Common myeloid progenitor, CD34-positive (primary cell): ENCODE results near the gene STPG4.
A peak's percentile ranks its signal among the peaks of the same experiment; 100 is the strongest.

Experiments
- CTCF ChIA-PET: fragments of 350-600 bp; sonication (Branson Sonifier 250); formaldehyde crosslinking; loops from one replicate; lab custom pipeline; 2021; ENCODE audit warnings: antibody characterized with exemption; lab: Charles Lee
- POLR2A ChIA-PET: fragments of 350-600 bp; sonication (Branson Sonifier 250); formaldehyde crosslinking; loops from one replicate; lab custom pipeline; 2021; ENCODE audit warnings: antibody characterized with exemption; lab: Charles Lee
- DNase-seq, 3 donors: peaks; one replicate each; pipeline versions ENCODE4 v3.0.0 to v3.0.0-alpha.2; 2013
- H3K27ac ChIP-seq, 2 experiments: 1 replicate in 1 of 2; 2 replicates in 1 of 2; pipeline ENCODE4 v1.7.0; 2013; ENCODE audit warnings: inconsistent platforms in 2 of 2, low read length in 2 of 2, mild to moderate bottlenecking in 2 of 2, low read depth in 1 of 2, moderate library complexity in 1 of 2; ENCODE audit not compliant: severe bottlenecking in 2 of 2, insufficient read depth in 1 of 2, poor library complexity in 1 of 2
- H3K27me3 ChIP-seq, 5 experiments: replicated peaks in 2 of 5; 1 replicate in 3 of 5; 2 replicates in 2 of 5; pipeline versions ENCODE4 v1.6.1 to v1.7.0; 2013; ENCODE audit warnings: low read length in 4 of 5, mild to moderate bottlenecking in 2 of 5, moderate library complexity in 2 of 5, inconsistent platforms in 1 of 5; ENCODE audit not compliant: insufficient read depth in 5 of 5, control insufficient read depth in 4 of 5
- H3K36me3 ChIP-seq, 4 experiments: 1 replicate in 2 of 4; 2 replicates in 2 of 4; pipeline versions ENCODE4 v1.6.1 to v1.7.0; 2013; ENCODE audit warnings: low read length in 3 of 4, control low read depth in 1 of 4, mild to moderate bottlenecking in 1 of 4; ENCODE audit not compliant: control insufficient read depth in 4 of 4, insufficient read depth in 4 of 4
- H3K4me1 ChIP-seq, 4 experiments: 1 replicate in 3 of 4; 2 replicates in 1 of 4; pipeline versions ENCODE4 v1.6.1 to v1.7.1; 2013; ENCODE audit warnings: low read length in 3 of 4, mild to moderate bottlenecking in 3 of 4, control low read depth in 1 of 4, inconsistent platforms in 1 of 4, moderate library complexity in 1 of 4; ENCODE audit not compliant: control insufficient read depth in 4 of 4, insufficient read depth in 4 of 4; ENCODE audit errors: control extremely low read depth in 1 of 4
- H3K4me3 ChIP-seq, 7 experiments: 1 replicate in 4 of 7; 2 replicates in 3 of 7; pipeline versions ENCODE4 v1.5.1 to v1.7.0; 2013; ENCODE audit warnings: mild to moderate bottlenecking in 7 of 7, low read length in 6 of 7, moderate library complexity in 6 of 7, inconsistent platforms in 2 of 7, low read depth in 2 of 7, control low read depth in 1 of 7; ENCODE audit not compliant: insufficient read depth in 4 of 7, control insufficient read depth in 1 of 7; ENCODE audit errors: extremely low read depth in 1 of 7
- H3K9me3 ChIP-seq, 5 experiments: 1 replicate in 4 of 5; 2 replicates in 1 of 5; pipeline versions ENCODE4 v1.6.1 to v1.7.1; 2013; ENCODE audit warnings: low read length in 4 of 5, mild to moderate bottlenecking in 2 of 5, inconsistent platforms in 1 of 5, low read depth in 1 of 5, moderate library complexity in 1 of 5; ENCODE audit not compliant: control insufficient read depth in 4 of 5, insufficient read depth in 2 of 5; ENCODE audit errors: control extremely low read depth in 1 of 5
- WGBS: methylation state at CpG from one replicate; pipeline ENCODE4 v1.1.5; 2013; ENCODE audit not compliant: insufficient coverage; 5-methylcytosine and 5-hydroxymethylcytosine counted together

Gene STPG4

DNA sequence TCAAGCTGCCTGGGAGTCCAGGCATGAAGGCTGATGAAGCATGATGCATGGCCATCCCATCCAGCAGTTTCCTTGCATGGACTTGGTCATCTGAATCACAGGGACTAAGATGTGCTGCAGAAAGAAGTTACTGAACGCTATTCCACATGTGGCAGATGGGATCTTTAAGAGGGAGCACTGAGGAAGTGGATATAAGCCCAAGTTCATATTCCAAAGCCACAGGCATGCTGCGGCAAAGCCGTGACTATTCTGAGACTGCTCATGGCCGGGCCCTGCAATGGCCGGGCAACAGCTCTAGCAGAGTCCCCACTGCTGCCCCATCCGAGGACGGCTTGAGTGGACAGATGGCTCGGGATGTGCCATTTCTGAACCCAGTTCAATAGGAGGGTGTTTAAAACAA is 61.5 kb downstream of the STPG4 start:
- WGBS = 95% methylated on average over 8 of the region's 8 CpGs
- Histone ChIP-seq H3K36me3 (no peaks in the 10 kb centered on the region), H3K4me3 (no peak overlapping the region), H3K9me3 (peaks cover 0 to 2% (median 0%) of the 10 kb centered on the region in 5 experiments), H3K4me1 (peaks cover 0 to 20% (median 11%) of the 10 kb centered on the region in 4 experiments), H3K27ac (no peak overlapping the region), H3K27me3 (no peaks in the 10 kb centered on the region)
- ChIA-PET CTCF (no interaction called here), POLR2A (no interaction called here)
- no peak for DNase-seq

DNA sequence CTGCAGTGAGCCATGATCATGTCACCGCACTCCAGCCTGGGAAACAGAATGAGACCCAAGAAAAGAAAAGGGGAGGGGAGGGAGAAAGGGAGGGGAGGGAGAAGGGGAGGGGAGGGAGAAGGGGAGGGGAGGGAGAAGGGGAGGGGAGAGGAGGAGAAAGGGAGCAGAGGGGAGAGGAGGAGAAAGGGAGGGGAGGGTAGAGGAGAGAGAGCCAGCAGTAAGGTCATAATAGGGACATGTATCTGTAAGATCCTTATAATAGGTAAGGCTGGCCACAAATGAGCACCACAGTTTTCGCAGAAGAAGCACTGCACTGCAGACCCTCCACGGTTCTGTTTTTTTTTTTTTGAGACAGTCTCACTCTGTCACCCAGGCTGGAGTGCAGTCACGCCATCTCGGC is 62.6 kb downstream of the STPG4 start:
- ChIA-PET POLR2A (no interaction called here), CTCF (no interaction called here)
- no peaks in the 10 kb centered on the region for H3K36me3 ChIP-seq
- H3K27me3 ChIP-seq = no peaks in the 10 kb centered on the region
- H3K4me3 ChIP-seq = no peak overlapping the region
- H3K9me3 ChIP-seq = peaks cover 0 to 2% (median 0%) of the 10 kb centered on the region in 5 experiments
- no peak for DNase-seq
- H3K4me1 ChIP-seq = peaks cover 0 to 24% (median 19%) of the 10 kb centered on the region in 4 experiments
- WGBS = 96% methylated on average over 2 of the region's 5 CpGs
- H3K27ac ChIP-seq = no peak overlapping the region

DNA sequence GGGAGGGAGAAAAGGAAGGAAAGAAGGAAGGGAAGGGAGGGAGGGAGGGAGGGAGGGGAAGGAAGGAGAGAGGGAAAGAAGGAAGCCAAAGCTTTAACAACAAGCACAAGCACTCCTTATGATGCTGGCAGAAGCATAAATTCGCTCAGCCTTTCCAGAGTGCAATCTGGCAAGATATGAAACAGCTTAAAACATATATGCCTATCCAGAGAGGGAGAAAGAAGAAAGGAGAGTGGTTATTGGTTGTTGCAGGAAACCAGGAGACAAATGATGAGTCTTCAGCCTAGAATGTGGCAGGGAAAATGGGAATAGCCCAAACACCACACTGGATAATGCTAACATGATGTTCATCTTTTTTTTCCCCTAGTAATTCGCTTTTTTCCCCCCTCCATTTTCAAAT is 64.0 kb downstream of the STPG4 start:
- CTCF ChIA-PET = interaction anchor here (1.3 kb wide), 1 partner anchor 26 kb away, joined by 3 read pairs; no protein-coding TSS in a partner anchor
- WGBS = no CpG with 5 or more reads among the region's 2 CpGs

DNA sequence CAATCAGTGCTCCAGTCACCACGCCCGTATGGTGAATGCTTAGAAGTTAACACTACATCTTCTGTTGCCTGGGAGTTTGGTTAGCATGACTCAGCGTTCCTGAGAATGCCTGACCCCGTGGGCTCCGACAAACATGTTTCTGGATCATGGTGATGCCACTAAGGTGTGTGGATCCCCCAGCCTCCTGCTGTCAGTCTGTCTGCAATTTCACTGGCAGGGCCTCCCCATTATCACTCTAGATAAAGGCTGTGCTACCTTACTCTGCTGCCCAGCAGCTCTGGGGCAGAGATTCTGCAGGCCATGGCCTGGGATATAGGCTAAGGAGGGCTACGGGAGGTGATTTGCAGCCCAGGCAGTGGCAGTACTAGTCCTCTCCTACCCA is 66.0 kb downstream of the STPG4 start:
- ChIA-PET POLR2A (no interaction called here), CTCF (interaction anchor here (1.1 to 2.0 kb wide), 4 partner anchors 8 to 105 kb away, joined by 3 to 7 read pairs (median 4); no protein-coding TSS in a partner anchor)
- H3K27ac ChIP-seq = no peak overlapping the region
- 36% methylated on average over 5 of the region's 6 CpGs for WGBS
- peak in 2 of 3 donors; percentile 64 to 71 for DNase-seq
- H3K36me3 ChIP-seq = no peaks in the 10 kb centered on the region
- H3K4me1 ChIP-seq = peaks cover 0 to 47% (median 37%) of the 10 kb centered on the region in 4 experiments
- no peak overlapping the region for H3K4me3 ChIP-seq
- H3K9me3 ChIP-seq = no peaks in the 10 kb centered on the region
- H3K27me3 ChIP-seq = no peaks in the 10 kb centered on the region

More for the DNA sequence above, 64.0 kb downstream of the STPG4 start:
- Histone ChIP-seq H3K27ac (no peak overlapping the region), H3K4me3 (no peak overlapping the region), H3K27me3 (no peaks in the 10 kb centered on the region), H3K4me1 (peaks cover 0 to 30% (median 24%) of the 10 kb centered on the region in 4 experiments), H3K36me3 (no peaks in the 10 kb centered on the region), H3K9me3 (peaks cover 0 to 2% (median 0%) of the 10 kb centered on the region in 5 experiments)
- no peak for DNase-seq
- POLR2A ChIA-PET = no interaction called here

DNA sequence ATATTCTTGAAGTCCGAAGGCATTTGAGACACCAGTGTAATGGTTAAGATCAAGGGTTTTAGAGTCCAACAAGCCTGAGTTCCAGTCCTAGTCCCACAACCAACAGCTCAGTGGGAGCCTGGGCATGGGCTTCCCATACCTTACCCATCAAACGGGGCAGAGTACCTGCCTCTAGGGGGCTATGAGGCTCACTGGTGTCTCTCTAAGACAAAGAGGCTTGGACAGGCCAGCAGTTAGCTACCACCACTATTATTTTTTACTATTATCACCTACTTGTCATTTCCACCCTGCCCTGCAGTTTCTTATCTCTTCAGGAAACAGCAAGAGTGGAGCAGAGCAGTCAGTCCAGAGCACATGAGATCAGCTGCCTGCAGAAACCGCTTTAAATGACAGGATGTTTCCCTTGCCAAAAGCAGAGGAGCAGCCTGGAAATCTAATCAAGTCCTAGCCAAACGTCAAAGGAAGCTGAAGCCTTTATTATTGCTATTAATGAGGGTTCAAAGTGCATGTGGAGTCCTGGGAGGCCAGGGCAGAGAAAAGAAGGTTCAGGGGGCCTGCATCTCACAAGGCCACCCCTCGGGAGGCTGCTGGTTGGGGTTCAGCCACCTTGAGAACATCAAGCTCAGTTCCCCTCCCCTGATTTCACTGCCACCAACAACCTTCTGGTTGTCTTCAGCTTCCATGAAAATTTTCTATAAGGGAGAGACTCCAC is 66.6 kb downstream of the STPG4 start:
- H3K4me3 ChIP-seq = no peak overlapping the region
- POLR2A ChIA-PET = interaction anchor here (0.6 kb wide), 1 partner anchor 17 kb away, joined by 5 read pairs; no protein-coding TSS in a partner anchor
- CTCF ChIA-PET = interaction anchor here (0.6 to 2.0 kb wide), 6 partner anchors 8 to 185 kb away, joined by 3 to 7 read pairs (median 4); no protein-coding TSS in a partner anchor
- H3K9me3 ChIP-seq = no peaks in the 10 kb centered on the region
- DNase-seq = peak; percentile 35 to 79 (median 65)
- H3K4me1 ChIP-seq = peaks cover 0 to 52% (median 42%) of the 10 kb centered on the region in 4 experiments
- no peaks in the 10 kb centered on the region for H3K27me3 ChIP-seq
- no peaks in the 10 kb centered on the region for H3K36me3 ChIP-seq
- H3K27ac ChIP-seq = no peak overlapping the region
- 32% methylated on average over 4 of the region's 5 CpGs for WGBS

DNA sequence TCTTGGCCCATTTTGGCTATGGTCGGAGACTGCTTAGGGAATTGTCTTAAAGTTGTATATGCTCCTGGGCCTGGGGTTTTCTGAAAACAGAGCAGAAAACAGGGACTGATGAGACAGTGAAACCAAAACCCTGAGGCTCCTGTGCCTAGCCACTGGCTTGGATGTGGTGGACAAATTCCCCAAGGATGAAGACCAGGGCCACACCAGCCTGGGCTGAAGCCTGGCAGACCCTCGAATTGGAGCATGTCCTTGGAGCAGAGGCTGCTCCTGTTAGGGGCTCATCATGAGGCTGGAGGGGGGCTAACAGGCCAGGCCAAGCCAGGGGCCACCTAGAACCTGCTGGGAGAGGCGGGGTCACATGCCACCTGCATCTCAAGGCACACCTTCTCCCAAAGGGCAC is 68.1 kb downstream of the STPG4 start:
- H3K9me3 ChIP-seq = no peaks in the 10 kb centered on the region
- 100% methylated on average over 1 of the region's 3 CpGs for WGBS
- H3K27ac ChIP-seq = no peak overlapping the region
- no peak for DNase-seq
- no peaks in the 10 kb centered on the region for H3K27me3 ChIP-seq
- peaks cover 0 to 56% (median 49%) of the 10 kb centered on the region in 4 experiments for H3K4me1 ChIP-seq
- ChIA-PET CTCF (interaction anchor here (0.9 to 1.7 kb wide), 3 partner anchors 10 to 237 kb away, joined by 4 read pairs; no protein-coding TSS in a partner anchor), POLR2A (no interaction called here)
- no peaks in the 10 kb centered on the region for H3K36me3 ChIP-seq
- H3K4me3 ChIP-seq = no peak overlapping the region

DNA sequence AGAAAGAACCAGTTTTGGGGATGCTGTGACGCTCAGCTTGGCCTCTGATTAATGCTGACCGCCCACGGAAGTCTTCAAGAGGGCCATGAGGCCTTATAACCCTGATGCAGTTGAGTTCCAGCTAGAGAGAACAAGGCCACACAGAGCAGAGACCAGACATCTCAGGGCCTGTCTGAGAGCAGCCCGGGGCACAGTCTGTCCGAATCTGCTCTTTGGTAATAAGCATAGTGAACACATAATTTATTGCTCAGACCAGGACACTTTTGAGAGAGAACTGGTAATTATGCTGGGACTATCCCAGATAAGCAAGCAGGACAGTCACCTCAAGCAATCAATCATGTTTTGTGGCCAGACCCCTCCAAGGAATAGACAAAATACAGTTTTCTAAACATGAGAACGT is 68.5 kb downstream of the STPG4 start:
- H3K4me3 ChIP-seq = no peak overlapping the region
- POLR2A ChIA-PET = no interaction called here
- 87% methylated on average over 6 of the region's 6 CpGs for WGBS
- DNase-seq = no peak
- no peaks in the 10 kb centered on the region for H3K9me3 ChIP-seq
- no peak overlapping the region for H3K27ac ChIP-seq
- CTCF ChIA-PET = interaction anchor here (0.9 to 1.7 kb wide), 4 partner anchors 11 to 237 kb away, joined by 4 read pairs; no protein-coding TSS in a partner anchor
- H3K36me3 ChIP-seq = no peaks in the 10 kb centered on the region
- no peaks in the 10 kb centered on the region for H3K27me3 ChIP-seq
- peaks cover 0 to 56% (median 49%) of the 10 kb centered on the region in 4 experiments for H3K4me1 ChIP-seq
